NCI-H1694 (cell line): ENCODE data around the gene PNMA6E.
"Not testable (repeated sequence)": the region's sequence is repeated elsewhere in the genome, so short reads cannot be mapped to it uniquely, and the experiment has no call there.

Experiments
- DNase-seq: peaks from one replicate; lab custom pipeline; 2025; lab: John Stamatoyannopoulos, UW

PNMA6E gene

GRCh38 chrX:153408221-153408721, 7.1 kb upstream of the PNMA6E start:
- no peak for DNase-seq

GRCh38 chrX:153407736-153408135, 6.6 kb upstream of the PNMA6E start:
- DNase-seq: no peak

GRCh38 chrX:153406903-153407302, 5.8 kb upstream of the PNMA6E start:
- no peak for DNase-seq

- no peak for DNase-seq
These were observed 4.9 kb upstream of the PNMA6E start for GRCh38 chrX:153406011-153406410.

GRCh38 chrX:153405426-153405825, 4.3 kb upstream of the PNMA6E start:
- no peak for DNase-seq

GRCh38 chrX:153404333-153404732, 3.2 kb upstream of the PNMA6E start:
- DNase-seq: not testable (repeated sequence)

- peak; percentile 43 for DNase-seq
These were observed 711 bp downstream of the PNMA6E start for GRCh38 chrX:153400146-153401132.

- DNase-seq: no peak
These were observed 2.7 kb downstream of the PNMA6E start for GRCh38 chrX:153398275-153398960.

GRCh38 chrX:153397256-153397960, 3.7 kb downstream of the PNMA6E start:
- no peak for DNase-seq

GRCh38 chrX:153396320-153397195, 4.6 kb downstream of the PNMA6E start:
- no peak for DNase-seq

GRCh38 chrX:153395613-153396319, 5.4 kb downstream of the PNMA6E start:
- no peak for DNase-seq

GRCh38 chrX:153394612-153395011, 6.5 kb downstream of the PNMA6E start:
- DNase-seq: no peak

- DNase-seq: no peak
These were observed 8.4 kb downstream of the PNMA6E start for GRCh38 chrX:153392642-153393321.

GRCh38 chrX:153389460-153389768, 11.7 kb downstream of the PNMA6E start:
- not testable (repeated sequence) for DNase-seq

GRCh38 chrX:153388722-153389459, 12.3 kb downstream of the PNMA6E start:
- no peak for DNase-seq

- DNase-seq: no peak
These were observed 13.0 kb downstream of the PNMA6E start for GRCh38 chrX:153387987-153388721.

- no peak for DNase-seq
These were observed 13.8 kb downstream of the PNMA6E start for GRCh38 chrX:153387345-153387744.

- no peak for DNase-seq
These were observed 15.1 kb downstream of the PNMA6E start for GRCh38 chrX:153386097-153386496.

- DNase-seq: not testable (repeated sequence)
These were observed 16.2 kb downstream of the PNMA6E start for GRCh38 chrX:153384973-153385372.
